Parietal lobe (tissue), 2 donors: ENCODE data around the gene MRRF. TPM values are rescaled to one million over a fixed set of nuclear protein-coding genes. Genes with fewer than 3 reads are reported as not detected.

Source experiments
- small RNA-seq: library from RNA; depleted of rRNA; stranded (forward); fragments of <200 nt; gene quantifications from one replicate; pipeline ENCODE3, GENCODE V24; 2014; ENCODE audit warnings: low replicate concordance
- total RNA-seq: library from RNA; depleted of rRNA; stranded (reverse); fragments of >200 nt; gene quantifications from one replicate; pipeline ENCODE4 v1.2.3, GENCODE V29; 2014

Gene MRRF
- total RNA-seq = 22.2 TPM

DNA sequence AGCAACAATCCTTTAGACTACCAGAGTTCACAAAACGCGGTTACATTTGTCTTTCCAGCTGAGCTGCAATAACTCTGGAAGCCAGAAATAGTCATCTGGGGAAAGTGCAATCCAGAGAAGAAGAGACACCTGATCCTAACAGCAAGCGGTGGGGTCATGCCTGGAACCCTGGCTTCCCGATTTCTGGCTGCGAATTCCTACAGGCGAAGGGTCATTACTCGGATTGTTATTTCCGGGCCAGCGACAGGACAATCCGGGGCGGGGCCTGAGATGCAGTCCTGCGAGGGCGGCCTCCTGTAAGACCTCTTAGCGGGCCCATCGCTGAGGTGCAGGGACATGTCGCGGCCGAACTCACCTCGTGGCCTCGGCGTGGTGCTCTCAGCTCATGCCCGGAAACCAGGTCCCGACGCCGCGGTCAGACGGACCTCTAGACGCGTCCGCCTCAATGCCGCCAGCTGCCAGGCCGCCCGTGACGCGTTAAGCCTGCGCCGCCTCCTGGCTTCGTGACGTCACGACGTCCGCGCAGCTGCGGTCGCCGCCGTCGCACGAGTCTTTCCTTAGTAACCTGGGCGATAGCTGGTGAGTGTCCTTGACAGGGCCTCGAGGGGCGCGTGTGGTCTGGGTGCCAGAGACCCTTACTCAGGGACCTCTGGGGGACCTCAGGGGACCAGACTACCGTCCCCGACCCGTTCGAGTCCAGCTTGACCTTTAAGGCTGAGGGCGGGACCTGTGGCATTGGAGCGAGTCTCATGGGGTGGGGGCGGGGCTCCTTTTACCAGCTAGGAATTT lies at the start of gene MRRF, which contains the start of gene RBM18:
Gene MRRF, plus strand, starts transcription at position 523 of the 789 bp plus-strand sequence. CDS start 6,010 bp downstream, outside the sequence.
Gene RBM18, minus strand, starts transcription at position 481 of the 789 bp plus-strand sequence. CDS start 3,348 bp downstream, outside the sequence.

DNA sequence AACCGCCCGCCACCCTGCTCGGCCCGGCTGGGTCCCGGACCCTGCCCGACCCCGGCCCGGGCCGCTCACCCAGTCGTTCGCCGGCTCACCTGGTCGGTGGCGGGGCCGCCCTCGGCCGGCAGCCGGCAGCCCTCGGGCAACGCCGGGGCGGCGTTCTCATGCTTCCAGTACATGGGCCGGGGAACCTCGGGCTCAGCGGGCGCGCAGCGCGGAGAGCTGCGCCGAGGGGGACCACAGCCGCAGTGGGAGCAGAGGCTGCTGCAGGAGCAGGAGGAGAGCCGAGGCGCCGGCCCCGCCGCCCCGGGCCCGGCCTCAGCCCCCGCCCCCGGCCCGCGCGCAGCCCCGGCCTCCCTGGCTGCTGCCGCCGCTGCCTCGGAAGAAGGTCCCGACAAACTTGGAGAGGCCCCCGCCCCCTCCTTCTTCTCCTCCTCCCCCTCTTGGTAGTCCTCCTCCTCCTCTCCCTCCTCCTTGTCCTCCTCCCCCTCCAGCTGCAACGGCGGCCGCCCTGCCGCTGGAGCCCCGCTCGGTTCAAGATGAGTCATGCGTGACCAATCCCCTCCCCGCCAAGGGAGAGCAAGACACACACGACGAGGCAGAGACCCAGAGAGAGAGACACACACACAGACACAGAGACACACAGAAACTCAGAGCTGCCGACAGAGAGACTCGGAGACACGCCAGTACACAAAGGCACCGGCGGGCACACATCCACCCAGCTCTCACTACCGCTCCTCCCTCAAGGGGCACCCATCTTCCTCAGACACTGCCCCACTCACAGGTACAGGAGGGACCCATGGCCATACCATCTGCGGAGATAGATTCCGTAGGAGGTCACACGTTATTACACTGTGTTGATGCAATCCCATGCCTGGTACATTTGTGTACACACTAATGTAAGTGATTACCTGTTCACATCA lies 35.9 kb upstream of the MRRF start, which contains the start of gene LHX6:
Gene LHX6, minus strand, starts transcription at position 390 of the 917 bp plus-strand sequence. Its CDS starts 217 bp downstream, at position 173.

GRCh38 chr9:122370869-122371755 lies 106.4 kb downstream of the MRRF start, which contains the start of gene PTGS1:
Gene PTGS1, plus strand, starts transcription at chr9:122371024. Its CDS starts 61 bp downstream, at chr9:122371085.

Small RNA genes lying within 50 kb of the gene (small RNA-seq; reads per million reads assigned to genes)
- not detected for gene AL162424.1

Other genes starting within 250 kb of the MRRF start
- gene TTLL11, start 171.6 kb upstream of the MRRF start, total RNA-seq = 30.0 TPM
- gene NDUFA8, start 105.1 kb upstream of the MRRF start, total RNA-seq = 27.5 TPM
- not detected for gene MORN5, start 105.0 kb upstream of the MRRF start, total RNA-seq
- gene LHX6, start 35.9 kb upstream of the MRRF start, total RNA-seq = 32.2 TPM
- gene RBM18, start within 50 bp of the MRRF start, total RNA-seq = 18.8 TPM
- gene PTGS1, start 106.1 kb downstream of the MRRF start, total RNA-seq = 0.31 TPM
- gene OR1J1, start 213.0 kb downstream of the MRRF start, total RNA-seq = not detected
- gene OR1J2, start 245.9 kb downstream of the MRRF start, total RNA-seq = not detected